Common myeloid progenitor, CD34-positive (primary cell): ENCODE data around the gene IRF2.
A peak's percentile ranks its signal among the peaks of the same experiment; 100 is the strongest.

Experiments used
- CTCF ChIA-PET: fragments of 350-600 bp; sonication (Branson Sonifier 250); formaldehyde crosslinking; loops from one replicate; lab custom pipeline; 2021; ENCODE audit warnings: antibody characterized with exemption; lab: Charles Lee
- POLR2A ChIA-PET: fragments of 350-600 bp; sonication (Branson Sonifier 250); formaldehyde crosslinking; loops from one replicate; lab custom pipeline; 2021; ENCODE audit warnings: antibody characterized with exemption; lab: Charles Lee
- DNase-seq, 3 donors: peaks; one replicate each; pipeline versions ENCODE4 v3.0.0 to v3.0.0-alpha.2; 2013
- H3K27ac ChIP-seq, 2 experiments: 1 replicate in 1 of 2; 2 replicates in 1 of 2; pipeline ENCODE4 v1.7.0; 2013; ENCODE audit warnings: inconsistent platforms in 2 of 2, low read length in 2 of 2, mild to moderate bottlenecking in 2 of 2, low read depth in 1 of 2, moderate library complexity in 1 of 2; ENCODE audit not compliant: severe bottlenecking in 2 of 2, insufficient read depth in 1 of 2, poor library complexity in 1 of 2
- H3K27me3 ChIP-seq, 5 experiments: replicated peaks in 2 of 5; 1 replicate in 3 of 5; 2 replicates in 2 of 5; pipeline versions ENCODE4 v1.6.1 to v1.7.0; 2013; ENCODE audit warnings: low read length in 4 of 5, mild to moderate bottlenecking in 2 of 5, moderate library complexity in 2 of 5, inconsistent platforms in 1 of 5; ENCODE audit not compliant: insufficient read depth in 5 of 5, control insufficient read depth in 4 of 5
- H3K36me3 ChIP-seq, 4 experiments: 1 replicate in 2 of 4; 2 replicates in 2 of 4; pipeline versions ENCODE4 v1.6.1 to v1.7.0; 2013; ENCODE audit warnings: low read length in 3 of 4, control low read depth in 1 of 4, mild to moderate bottlenecking in 1 of 4; ENCODE audit not compliant: control insufficient read depth in 4 of 4, insufficient read depth in 4 of 4
- H3K4me1 ChIP-seq, 4 experiments: 1 replicate in 3 of 4; 2 replicates in 1 of 4; pipeline versions ENCODE4 v1.6.1 to v1.7.1; 2013; ENCODE audit warnings: low read length in 3 of 4, mild to moderate bottlenecking in 3 of 4, control low read depth in 1 of 4, inconsistent platforms in 1 of 4, moderate library complexity in 1 of 4; ENCODE audit not compliant: control insufficient read depth in 4 of 4, insufficient read depth in 4 of 4; ENCODE audit errors: control extremely low read depth in 1 of 4
- H3K4me3 ChIP-seq, 7 experiments: 1 replicate in 4 of 7; 2 replicates in 3 of 7; pipeline versions ENCODE4 v1.5.1 to v1.7.0; 2013; ENCODE audit warnings: mild to moderate bottlenecking in 7 of 7, low read length in 6 of 7, moderate library complexity in 6 of 7, inconsistent platforms in 2 of 7, low read depth in 2 of 7, control low read depth in 1 of 7; ENCODE audit not compliant: insufficient read depth in 4 of 7, control insufficient read depth in 1 of 7; ENCODE audit errors: extremely low read depth in 1 of 7
- H3K9me3 ChIP-seq, 5 experiments: 1 replicate in 4 of 5; 2 replicates in 1 of 5; pipeline versions ENCODE4 v1.6.1 to v1.7.1; 2013; ENCODE audit warnings: low read length in 4 of 5, mild to moderate bottlenecking in 2 of 5, inconsistent platforms in 1 of 5, low read depth in 1 of 5, moderate library complexity in 1 of 5; ENCODE audit not compliant: control insufficient read depth in 4 of 5, insufficient read depth in 2 of 5; ENCODE audit errors: control extremely low read depth in 1 of 5
- WGBS: methylation state at CpG from one replicate; pipeline ENCODE4 v1.1.5; 2013; ENCODE audit not compliant: insufficient coverage; 5-methylcytosine and 5-hydroxymethylcytosine counted together

Gene IRF2

GRCh38 chr4:184489771-184490170 is 15.4 kb upstream of the IRF2 start:
- ChIA-PET POLR2A (no interaction called here), CTCF (interaction anchor here (0.9 to 1.3 kb wide), 2 partner anchors 9 to 12 kb away, joined by 3 to 5 read pairs; no protein-coding TSS in a partner anchor)
- Histone ChIP-seq H3K27ac (no peak overlapping the region), H3K4me3 (no peak overlapping the region), H3K27me3 (no peaks in the 10 kb centered on the region), H3K9me3 (no peaks in the 10 kb centered on the region), H3K36me3 (no peaks in the 10 kb centered on the region), H3K4me1 (no peaks in the 10 kb centered on the region)
- no peak for DNase-seq
- 98% methylated on average over 7 of the region's 8 CpGs for WGBS

GRCh38 chr4:184487503-184487902 is 13.2 kb upstream of the IRF2 start:
- Histone ChIP-seq H3K27me3 (no peaks in the 10 kb centered on the region), H3K27ac (no peak overlapping the region), H3K9me3 (peaks cover 0 to 4% (median 0%) of the 10 kb centered on the region in 5 experiments), H3K4me3 (no peak overlapping the region), H3K4me1 (no peaks in the 10 kb centered on the region), H3K36me3 (no peaks in the 10 kb centered on the region)
- DNase-seq = no peak
- no CpG with 5 or more reads among the region's 9 CpGs for WGBS
- POLR2A ChIA-PET = no interaction called here
- CTCF ChIA-PET = no interaction called here

GRCh38 chr4:184485279-184485678 is 10.9 kb upstream of the IRF2 start:
- Histone ChIP-seq H3K4me3 (no peak overlapping the region), H3K9me3 (peaks cover 0 to 4% (median 0%) of the 10 kb centered on the region in 5 experiments), H3K36me3 (no peaks in the 10 kb centered on the region), H3K27ac (no peak overlapping the region), H3K4me1 (peaks cover 0 to 7% (median 5%) of the 10 kb centered on the region in 4 experiments), H3K27me3 (no peaks in the 10 kb centered on the region)
- ChIA-PET POLR2A (no interaction called here), CTCF (no interaction called here)
- no peak for DNase-seq
- no CpG with 5 or more reads among the region's 2 CpGs for WGBS

GRCh38 chr4:184481544-184481943 is 7.2 kb upstream of the IRF2 start:
- no peak for DNase-seq
- Histone ChIP-seq H3K27ac (no peak overlapping the region), H3K9me3 (peaks cover 0 to 4% (median 0%) of the 10 kb centered on the region in 5 experiments), H3K36me3 (peaks cover 0 to 5% (median 2%) of the 10 kb centered on the region in 4 experiments), H3K27me3 (no peaks in the 10 kb centered on the region), H3K4me1 (peaks cover 2 to 24% (median 13%) of the 10 kb centered on the region in 4 experiments), H3K4me3 (no peak overlapping the region)
- CTCF ChIA-PET = no interaction called here
- 100% methylated on average over 2 of the region's 6 CpGs for WGBS
- POLR2A ChIA-PET = no interaction called here

GRCh38 chr4:184479516-184479950 is 5.2 kb upstream of the IRF2 start:
- POLR2A ChIA-PET = interaction anchor here (0.6 kb wide), 1 partner anchor 29 kb away, joined by 3 read pairs; no protein-coding TSS in a partner anchor
- no CpG with 5 or more reads among the region's 1 CpG for WGBS

GRCh38 chr4:184477201-184477999 is 3.0 kb upstream of the IRF2 start:
- no peaks in the 10 kb centered on the region for H3K9me3 ChIP-seq
- peaks cover 10 to 43% (median 29%) of the 10 kb centered on the region in 4 experiments for H3K4me1 ChIP-seq

More at GRCh38 chr4:184479516-184479950, 5.2 kb upstream of the IRF2 start:
- H3K4me1 ChIP-seq = peaks cover 10 to 40% (median 28%) of the 10 kb centered on the region in 4 experiments
- peaks cover 0 to 4% (median 0%) of the 10 kb centered on the region in 5 experiments for H3K9me3 ChIP-seq
- CTCF ChIA-PET = no interaction called here
- H3K36me3 ChIP-seq = peaks cover 0 to 6% (median 3%) of the 10 kb centered on the region in 4 experiments
- H3K4me3 ChIP-seq = no peak overlapping the region
- DNase-seq = no peak
- no peaks in the 10 kb centered on the region for H3K27me3 ChIP-seq
- H3K27ac ChIP-seq = no peak overlapping the region

GRCh38 chr4:184476695-184477094 is 2.3 kb upstream of the IRF2 start:
- Histone ChIP-seq H3K36me3 (peaks cover 0 to 6% (median 3%) of the 10 kb centered on the region in 4 experiments), H3K4me1 (peaks cover 10 to 47% (median 31%) of the 10 kb centered on the region in 4 experiments), H3K27me3 (no peaks in the 10 kb centered on the region), H3K4me3 (peak overlapping the region in 1 of 7 experiments; percentile 11), H3K27ac (no peak overlapping the region), H3K9me3 (no peaks in the 10 kb centered on the region)
- WGBS = 68% methylated on average over 6 of the region's 8 CpGs
- no peak for DNase-seq
- POLR2A ChIA-PET = interaction anchor here (1.1 kb wide), 1 partner anchor 9 kb away, joined by 3 read pairs; no protein-coding TSS in a partner anchor
- CTCF ChIA-PET = interaction anchor here (1.3 kb wide), 1 partner anchor 39 kb away, joined by 3 read pairs; no protein-coding TSS in a partner anchor

More at GRCh38 chr4:184477201-184477999, 3.0 kb upstream of the IRF2 start:
- H3K4me3 ChIP-seq = no peak overlapping the region
- DNase-seq = no peak
- H3K27ac ChIP-seq = no peak overlapping the region
- 80% methylated on average over 6 of the region's 9 CpGs for WGBS
- ChIA-PET POLR2A (interaction anchor here (1.1 kb wide), 1 partner anchor 10 kb away, joined by 3 read pairs; no protein-coding TSS in a partner anchor), CTCF (no interaction called here)
- no peaks in the 10 kb centered on the region for H3K27me3 ChIP-seq
- H3K36me3 ChIP-seq = peaks cover 0 to 6% (median 3%) of the 10 kb centered on the region in 4 experiments
